IMR-90 (cell line): Measurements from ENCODE around the gene FNDC3A. TPM values are rescaled to one million over a fixed set of nuclear protein-coding genes. Genes with fewer than 3 reads are reported as not detected.

ENCODE experiments used
- ATAC-seq: fragments of 200-7000 bp; cut with Tn5 transposase; 2 replicates; pipeline ENCODE4 v1.9.1; 2020; ENCODE audit warnings: low read depth, mild to moderate bottlenecking, moderate library complexity
- BruUV-seq: library from RNA; stranded (reverse); fragments of 400-500 nt; replicated peaks from 2 replicates; lab custom pipeline; 2021; lab: Mats Ljungman, UMichigan
- CTCF ChIA-PET: fragments of 300-600 bp; formaldehyde crosslinking; extraction: SDS; loops from one replicate; lab custom pipeline; 2021; ENCODE audit warnings: antibody characterized with exemption; lab: Yijun Ruan, JAX
- POLR2A ChIA-PET: fragments of 300-600 bp; sonication (Branson Sonifier 250); formaldehyde crosslinking; loops from one replicate; lab custom pipeline; 2022; ENCODE audit warnings: antibody characterized with exemption; ENCODE audit not compliant: unreplicated experiment; lab: Charles Lee
- DNase-seq: peaks from one replicate; pipeline ENCODE4 v3.0.0; 2013
- H2AFZ ChIP-seq: replicated peaks from 2 replicates; pipeline ENCODE3; 2013; ENCODE audit warnings: low read length, mild to moderate bottlenecking; ENCODE audit not compliant: poor library complexity
- H2AK5ac ChIP-seq: 2 replicates; pipeline ENCODE4 v1.6.1; 2013; ENCODE audit warnings: low read depth, low read length, inconsistent platforms
- H2AK9ac ChIP-seq: replicated peaks from 2 replicates; pipeline ENCODE3; 2013; ENCODE audit warnings: mild to moderate bottlenecking, low read depth, low read length, moderate library complexity; ENCODE audit not compliant: poor library complexity
- H2BK120ac ChIP-seq: 2 replicates; pipeline ENCODE4 v1.6.1; 2013; ENCODE audit warnings: low read depth, low read length, inconsistent platforms
- H2BK15ac ChIP-seq: 3 replicates; pipeline ENCODE4 v1.6.1; 2013; ENCODE audit warnings: low read depth, low read length, inconsistent platforms
- H2BK20ac ChIP-seq: 2 replicates; pipeline ENCODE4 v1.6.1; 2013; ENCODE audit warnings: low read depth, mild to moderate bottlenecking, inconsistent platforms, low read length, moderate library complexity
- H2BK5ac ChIP-seq: 2 replicates; pipeline ENCODE4 v1.6.1; 2013; ENCODE audit warnings: mild to moderate bottlenecking, low read depth, low read length, inconsistent platforms; ENCODE audit not compliant: poor library complexity, severe bottlenecking
- H3K14ac ChIP-seq: replicated peaks from 2 replicates; pipeline ENCODE4 v1.6.1; 2013; ENCODE audit warnings: low read depth, low read length, inconsistent platforms
- H3K18ac ChIP-seq: 2 replicates; pipeline ENCODE4 v1.6.1; 2013; ENCODE audit warnings: low read depth, low read length, control low read depth
- H3K23ac ChIP-seq: 2 replicates; pipeline ENCODE4 v1.6.1; 2013; ENCODE audit warnings: low read depth, low read length, inconsistent platforms
- H3K27ac ChIP-seq: 2 replicates; pipeline ENCODE4 v1.5.1; 2013; ENCODE audit warnings: mild to moderate bottlenecking, control low read depth, low read length; ENCODE audit not compliant: insufficient read depth
- H3K27me3 ChIP-seq: 2 replicates; pipeline ENCODE4 v1.6.1; 2013; ENCODE audit warnings: low read length; ENCODE audit not compliant: control insufficient read depth, insufficient read depth
- H3K36me3 ChIP-seq: 2 replicates; pipeline ENCODE4 v1.6.1; 2013; ENCODE audit warnings: low read length, mixed read lengths; ENCODE audit not compliant: control insufficient read depth, insufficient read depth
- H3K4ac ChIP-seq: 2 replicates; pipeline ENCODE4 v1.6.1; 2013; ENCODE audit warnings: low read depth, low read length, inconsistent platforms
- H3K4me1 ChIP-seq: 2 replicates; pipeline ENCODE4 v1.6.1; 2013; ENCODE audit warnings: low read length, mixed read lengths; ENCODE audit not compliant: control insufficient read depth, insufficient read depth
- H3K4me2 ChIP-seq: 2 replicates; pipeline ENCODE4 v1.6.1; 2013; ENCODE audit warnings: low read depth, mild to moderate bottlenecking, control low read depth, low read length, moderate library complexity
- H3K4me3 ChIP-seq: 2 replicates; pipeline ENCODE4 v1.5.1; 2013; ENCODE audit warnings: low read depth, mild to moderate bottlenecking, control low read depth, low read length, moderate library complexity; ENCODE audit not compliant: insufficient read depth
- H3K56ac ChIP-seq: 2 replicates; pipeline ENCODE4 v1.6.1; 2013; ENCODE audit warnings: low read length, inconsistent platforms; ENCODE audit not compliant: insufficient read depth; ENCODE audit errors: extremely low read depth
- H3K79me1 ChIP-seq, 2 experiments: 2 replicates each; pipeline ENCODE4 v1.6.1; 2013; ENCODE audit warnings: low read length in 2 of 2, inconsistent platforms in 1 of 2, low read depth in 1 of 2
- H3K9ac ChIP-seq: 2 replicates; pipeline ENCODE4 v1.6.1; 2013; ENCODE audit warnings: low read depth, low read length, control low read depth
- H3K9me1 ChIP-seq: 2 replicates; pipeline ENCODE4 v1.6.1; 2013; ENCODE audit warnings: low read length, inconsistent platforms; ENCODE audit not compliant: insufficient read depth
- H3K9me3 ChIP-seq: 2 replicates; pipeline ENCODE4 v1.6.1; 2013; ENCODE audit warnings: low read length; ENCODE audit not compliant: control insufficient read depth, insufficient read depth
- H4K20me1 ChIP-seq: 2 replicates; pipeline ENCODE4 v1.6.1; 2013; ENCODE audit warnings: low read length, inconsistent platforms; ENCODE audit not compliant: insufficient read depth
- H4K5ac ChIP-seq: 2 replicates; pipeline ENCODE4 v1.6.1; 2013; ENCODE audit warnings: mild to moderate bottlenecking, low read depth, low read length, control low read depth
- H4K8ac ChIP-seq, 2 experiments: 2 replicates each; pipeline ENCODE4 v1.6.1; 2013; ENCODE audit warnings: low read depth in 2 of 2, low read length in 2 of 2, control low read depth in 1 of 2, inconsistent platforms in 1 of 2
- H4K91ac ChIP-seq: 2 replicates; pipeline ENCODE4 v1.6.1; 2013; ENCODE audit warnings: low read depth, low read length, inconsistent platforms; ENCODE audit not compliant: insufficient read depth
- BHLHE40 ChIP-seq: fragments of 150-350 bp; IDR thresholded peaks from 2 replicates; pipeline ENCODE4 v1.6.1; 2016; ENCODE audit warnings: mild to moderate bottlenecking, low read depth, low read length
- CEBPB ChIP-seq: IDR thresholded peaks from 2 replicates; pipeline ENCODE4 v1.6.1; 2012; ENCODE audit warnings: low read depth, low read length, improper control_type of control experiment
- CHD1 ChIP-seq: IDR thresholded peaks from 2 replicates; pipeline ENCODE4 v1.6.1; 2012; ENCODE audit warnings: low read depth, low read length, improper control_type of control experiment
- CTCF ChIP-seq: conservative IDR thresholded peaks from 2 replicates; pipeline ENCODE4 v1.5.1; 2012; ENCODE audit warnings: mild to moderate bottlenecking, low read depth, low read length, improper control_type of control experiment
- ELK1 ChIP-seq: fragments of 150-350 bp; IDR thresholded peaks from 2 replicates; pipeline ENCODE4 v1.6.1; 2016; ENCODE audit warnings: low read depth, mild to moderate bottlenecking, low read length, moderate library complexity, borderline replicate concordance
- FOS ChIP-seq: fragments of 150-350 bp; IDR thresholded peaks from 2 replicates; pipeline ENCODE4 v1.6.1; 2016; ENCODE audit warnings: low read depth, low read length
- MAFK ChIP-seq: IDR thresholded peaks from 2 replicates; pipeline ENCODE4 v1.6.1; 2012; ENCODE audit warnings: low read depth, low read length, improper control_type of control experiment
- MAZ ChIP-seq: IDR thresholded peaks from 2 replicates; pipeline ENCODE4 v1.6.1; 2012; ENCODE audit warnings: low read depth, mild to moderate bottlenecking, low read length, improper control_type of control experiment, moderate library complexity, borderline replicate concordance
- MXI1 ChIP-seq: IDR thresholded peaks from 2 replicates; pipeline ENCODE4 v1.6.1; 2012; ENCODE audit warnings: low read depth, mild to moderate bottlenecking, low read length, moderate library complexity, borderline replicate concordance
- NFE2L2 ChIP-seq: fragments of 150-350 bp; IDR thresholded peaks from 2 replicates; pipeline ENCODE4 v1.6.1; 2016; ENCODE audit warnings: low read depth, mild to moderate bottlenecking, low read length
- POLR2A ChIP-seq: IDR thresholded peaks from 2 replicates; pipeline ENCODE4 v1.6.1; 2012; ENCODE audit warnings: mild to moderate bottlenecking, low read depth, low read length
- RAD21 ChIP-seq: IDR thresholded peaks from 2 replicates; pipeline ENCODE4 v1.6.1; 2012; ENCODE audit warnings: low read length, improper control_type of control experiment
- RCOR1 ChIP-seq: IDR thresholded peaks from 2 replicates; pipeline ENCODE4 v1.6.1; 2012; ENCODE audit warnings: mild to moderate bottlenecking, low read length, improper control_type of control experiment; ENCODE audit not compliant: insufficient replicate concordance
- RFX5 ChIP-seq: IDR thresholded peaks from 2 replicates; pipeline ENCODE4 v1.8.0; 2012; ENCODE audit warnings: low read depth, mild to moderate bottlenecking, low read length, moderate library complexity
- SMC3 ChIP-seq: fragments of 150-350 bp; IDR thresholded peaks from 2 replicates; pipeline ENCODE4 v1.6.1; 2016; ENCODE audit warnings: low read depth, mild to moderate bottlenecking, antibody characterized with exemption, low read length, moderate library complexity
- USF2 ChIP-seq: fragments of 150-350 bp; IDR thresholded peaks from 2 replicates; pipeline ENCODE4 v1.6.1; 2017; ENCODE audit warnings: mild to moderate bottlenecking, antibody characterized with exemption, low read length, low read depth
- WGBS, 2 experiments: methylation state at CpG; one replicate each; pipeline versions ENCODE4 v1.1.5 to v1.1.7; 2013; ENCODE audit warnings: missing lambda C conversion rate in 2 of 2; ENCODE audit not compliant: insufficient read length in 1 of 2; ENCODE audit errors: extremely low coverage in 2 of 2; 5-methylcytosine and 5-hydroxymethylcytosine counted together
- dilution Hi-C: fragments of 300-500 bp; cut with HindIII; formaldehyde crosslinking; loops from one replicate; pipeline ENCODE4 v1.14.3; 2018; ENCODE audit warnings: low sequenced_read_pairs; ENCODE audit not compliant: unreplicated experiment
- in situ Hi-C: fragments of 300-500 bp; cut with MboI; formaldehyde crosslinking; loops from 3 replicates; pipeline ENCODE4 v1.14.3; 2019; ENCODE audit warnings: low sequenced_read_pairs, inconsistent platforms, mixed read lengths
- intact Hi-C: fragments of 100-400 bp; cut with micrococcal nuclease; formaldehyde crosslinking; loops from 2 replicates; pipeline ENCODE4 v1.10.0; 2022
- polyA plus RNA-seq, 3 experiments: library from polyadenylated mRNA; depleted of rRNA; stranded (reverse); fragments of >200 nt; gene quantifications; 2 replicates each; pipeline ENCODE4 v1.2.3, GENCODE V29; 2012; ENCODE audit warnings: low replicate concordance in 1 of 3
- total RNA-seq: library from RNA; depleted of rRNA; stranded (reverse); fragments of >200 nt; gene quantifications from 2 replicates; pipeline ENCODE4 v1.2.3, GENCODE V29; 2012

Gene FNDC3A
- total and polyA plus RNA-seq, 2 of the 4 experiments (the other 2 are of a cell fraction): 29.2 to 60.4 TPM

DNA sequence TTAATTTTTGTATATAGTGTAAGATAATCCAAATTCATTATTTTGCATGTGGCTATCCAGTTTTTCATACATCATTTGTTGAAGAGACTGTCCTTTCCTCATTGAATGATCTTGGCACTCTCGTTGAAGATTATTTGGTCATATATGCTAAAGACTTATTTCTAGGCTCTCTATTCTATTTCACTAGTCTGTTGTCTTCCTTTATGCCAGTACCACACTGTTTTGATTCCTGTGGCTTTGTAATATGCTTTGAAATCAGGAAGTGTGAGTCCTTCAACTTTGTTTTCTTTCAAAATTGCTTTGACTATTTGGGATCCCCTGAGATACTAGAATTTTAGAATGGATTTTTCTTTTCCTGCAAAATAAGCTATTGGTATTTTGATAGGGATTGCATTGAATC lies 24.5 kb downstream of the FNDC3A start:
- no TSS peak for BruUV-seq
- WGBS, 2 experiments: no CpG with 5 or more reads among the region's 1 CpG
- no peak overlapping the region for H3K4ac ChIP-seq
- TF ChIP-seq MAFK (no peak), RFX5 (no peak), RCOR1 (no peak), ELK1 (no peak), CTCF (no peak), CHD1 (no peak), SMC3 (no peak), POLR2A (no peak), NFE2L2 (no peak), MXI1 (no peak), BHLHE40 (no peak), FOS (no peak), USF2 (no peak), RAD21 (no peak), MAZ (no peak), CEBPB (no peak)
- H3K27ac ChIP-seq: no peak overlapping the region
- no peak overlapping the region for H2BK20ac ChIP-seq
- H3K14ac ChIP-seq: no peak overlapping the region
- H3K4me1 ChIP-seq: 0 out of 2 replicates have a peak, but pooled peaks cover 1% of the 10 kb centered on the region
- H3K9me1 ChIP-seq: no peaks in the 10 kb centered on the region; the same call in 1 of the 2 replicates
- no peak overlapping the region for H4K5ac ChIP-seq
- H2AFZ ChIP-seq: no peak overlapping the region
- ChIA-PET CTCF (no interaction called here), POLR2A (no interaction called here)
- no peak overlapping the region for H2BK5ac ChIP-seq
- no peak overlapping the region for H2AK5ac ChIP-seq
- no peaks in the 10 kb centered on the region for H3K27me3 ChIP-seq
- peaks cover 22 to 37% of the 10 kb centered on the region in 2 experiments; a peak in 3 of 4 replicates for H3K79me1 ChIP-seq
- in situ Hi-C loops: no loop called here
- H4K8ac ChIP-seq: no peak overlapping the region
- no peak overlapping the region for H3K9ac ChIP-seq
- no peak overlapping the region for H2BK15ac ChIP-seq
- H4K20me1 ChIP-seq: no peaks in the 10 kb centered on the region; the same call in 1 of the 2 replicates
- H3K9me3 ChIP-seq: peaks cover 4% of the 10 kb centered on the region
- no peak overlapping the region for H2BK120ac ChIP-seq
- no peak overlapping the region for H3K4me2 ChIP-seq
- no peak overlapping the region for H3K4me3 ChIP-seq
- DNase-seq (no peak), ATAC-seq (no peak)
- no peak overlapping the region for H4K91ac ChIP-seq
- peaks cover 12% of the 10 kb centered on the region for H3K36me3 ChIP-seq
- intact Hi-C loops: no loop called here
- no peak overlapping the region for H2AK9ac ChIP-seq
- no peak overlapping the region for H3K23ac ChIP-seq
- no peak overlapping the region for H3K18ac ChIP-seq
- H3K56ac ChIP-seq: no peak overlapping the region
- dilution Hi-C loops: no loop called here
